GM21786 (cell line): Measurements from ENCODE around the gene MINDY2.
"Not testable (repeated sequence)": the region's sequence is repeated elsewhere in the genome, so short reads cannot be mapped to it uniquely, and the experiment has no call there.

Source experiments
- ATAC-seq: cut with Tn5 transposase; IDR thresholded peaks from one replicate; pipeline ENCODE4 v1.9.1; 2021; ENCODE audit not compliant: unreplicated experiment

Gene MINDY2

GRCh38 chr15:58749532-58750337, 21.4 kb upstream of the MINDY2 start, which contains the start of gene ADAM10:
Gene ADAM10, minus strand, starts transcription at chr15:58749707. Its CDS starts 173 bp downstream, at chr15:58749534.
- peak; percentile 84 for ATAC-seq

GRCh38 chr15:58752716-58753115, 18.4 kb upstream of the MINDY2 start:
- no peak for ATAC-seq

GRCh38 chr15:58755350-58755749, 15.8 kb upstream of the MINDY2 start:
- no peak for ATAC-seq

- no peak for ATAC-seq
These were observed 15.1 kb upstream of the MINDY2 start for GRCh38 chr15:58755956-58756355.

- no peak for ATAC-seq
These were observed 13.0 kb upstream of the MINDY2 start for GRCh38 chr15:58758141-58758540.

- ATAC-seq: no peak
These were observed 10.6 kb upstream of the MINDY2 start for GRCh38 chr15:58760385-58761009.

GRCh38 chr15:58761010-58761388, 10.1 kb upstream of the MINDY2 start:
- ATAC-seq: no peak

- no peak for ATAC-seq
These were observed 8.8 kb upstream of the MINDY2 start for GRCh38 chr15:58762285-58762684.

- ATAC-seq: no peak
These were observed 8.4 kb upstream of the MINDY2 start for GRCh38 chr15:58762731-58763130.

GRCh38 chr15:58764468-58764867, 6.6 kb upstream of the MINDY2 start:
- ATAC-seq: no peak

- no peak for ATAC-seq
These were observed 4.8 kb upstream of the MINDY2 start for GRCh38 chr15:58766290-58766689.

- not testable (repeated sequence) for ATAC-seq
These were observed 2.5 kb upstream of the MINDY2 start for GRCh38 chr15:58768601-58769004.

GRCh38 chr15:58770519-58770856, 614 bp upstream of the MINDY2 start:
- ATAC-seq: peak; percentile 12

GRCh38 chr15:58771621-58772250, 634 bp downstream of the MINDY2 start:
- ATAC-seq: peak; percentile 1

- ATAC-seq: no peak
These were observed 1.9 kb downstream of the MINDY2 start for GRCh38 chr15:58773024-58773423.

GRCh38 chr15:58775402-58775801, 4.3 kb downstream of the MINDY2 start:
- no peak for ATAC-seq

GRCh38 chr15:58777107-58777506, 6.0 kb downstream of the MINDY2 start:
- ATAC-seq: no peak

- ATAC-seq: no peak
These were observed 8.5 kb downstream of the MINDY2 start for GRCh38 chr15:58779554-58779953.

- ATAC-seq: no peak
These were observed 14.3 kb downstream of the MINDY2 start for GRCh38 chr15:58785355-58785754.

GRCh38 chr15:58788056-58788710, 17.1 kb downstream of the MINDY2 start:
- no peak for ATAC-seq

- ATAC-seq: no peak
These were observed 22.8 kb downstream of the MINDY2 start for GRCh38 chr15:58793862-58794261.

GRCh38 chr15:58795825-58796224, 24.7 kb downstream of the MINDY2 start:
- no peak for ATAC-seq
